Measurements from ENCODE around the gene CFAP90.

- TF ChIP-seq CTCF (IDR thresholded peaks at IDR 0.05) (no peak), POLR2AphosphoS5 (IDR thresholded peaks at IDR 0.05; ENCODE audit: low read depth, low read length) (no peak), TCF7L2 (IDR thresholded peaks at IDR 0.05; ENCODE audit: low read depth, low read length) (no peak), REST (IDR thresholded peaks at IDR 0.05; ENCODE audit: insufficient read depth in 1 of 2, low read depth in 2 of 2, low read length in 1 of 2) (no peak)
Measured at GRCh38 chr5:7813007-7813406, 37.9 kb downstream of the CFAP90 start.
